ENCODE results near the gene UBAC2.
"Not testable (repeated sequence)": the region's sequence is repeated elsewhere in the genome, so short reads cannot be mapped to it uniquely, and the experiment has no call there.

The UBAC2 gene

GRCh38 chr13:99190147-99190985, 10.3 kb upstream of the UBAC2 start:
- DNase-seq = no peak

GRCh38 chr13:99191336-99191899, 9.2 kb upstream of the UBAC2 start:
- DNase-seq = no peak

GRCh38 chr13:99191900-99192399, 8.7 kb upstream of the UBAC2 start:
- DNase-seq = no peak

GRCh38 chr13:99192480-99192879, 8.2 kb upstream of the UBAC2 start:
- DNase-seq = no peak

GRCh38 chr13:99193152-99193551, 7.5 kb upstream of the UBAC2 start:
- no peak for DNase-seq

GRCh38 chr13:99196466-99197116, 4.1 kb upstream of the UBAC2 start:
- DNase-seq = no peak

- no peak for DNase-seq
Measured at GRCh38 chr13:99197117-99197651, 3.5 kb upstream of the UBAC2 start.

GRCh38 chr13:99199541-99200431, 868 bp upstream of the UBAC2 start:
- no peak for DNase-seq

GRCh38 chr13:99203601-99204579, 3.2 kb downstream of the UBAC2 start:
- DNase-seq = no peak

- no peak for DNase-seq
Measured at GRCh38 chr13:99205621-99206220, 5.1 kb downstream of the UBAC2 start.

GRCh38 chr13:99206226-99206625, 5.6 kb downstream of the UBAC2 start:
- DNase-seq = no peak

GRCh38 chr13:99206873-99207272, 6.2 kb downstream of the UBAC2 start:
- DNase-seq = no peak

- no peak for DNase-seq
Measured at GRCh38 chr13:99207511-99207910, 6.9 kb downstream of the UBAC2 start.

GRCh38 chr13:99208185-99208584, 7.5 kb downstream of the UBAC2 start:
- DNase-seq = no peak

- no peak for DNase-seq
Measured at GRCh38 chr13:99208845-99209527, 8.3 kb downstream of the UBAC2 start.

- not testable (repeated sequence) for DNase-seq
Measured at GRCh38 chr13:99210627-99211026, 10.0 kb downstream of the UBAC2 start.

- no peak for DNase-seq
Measured at GRCh38 chr13:99211421-99212035, 10.9 kb downstream of the UBAC2 start.

GRCh38 chr13:99214232-99214631, 13.6 kb downstream of the UBAC2 start:
- no peak for DNase-seq

GRCh38 chr13:99214731-99215130, 14.1 kb downstream of the UBAC2 start:
- DNase-seq = no peak
